IMR-90 (cell line): Measurements from ENCODE around the gene C11orf21. TPM values are rescaled to one million over a fixed set of nuclear protein-coding genes. Genes with fewer than 3 reads are reported as not detected.

Experiments used
- ATAC-seq: fragments of 200-7000 bp; cut with Tn5 transposase; 2 replicates; pipeline ENCODE4 v1.9.1; 2020; ENCODE audit warnings: low read depth, mild to moderate bottlenecking, moderate library complexity
- BruUV-seq: library from RNA; stranded (reverse); fragments of 400-500 nt; replicated peaks from 2 replicates; lab custom pipeline; 2021; lab: Mats Ljungman, UMichigan
- CTCF ChIA-PET: fragments of 300-600 bp; formaldehyde crosslinking; extraction: SDS; loops from one replicate; lab custom pipeline; 2021; ENCODE audit warnings: antibody characterized with exemption; lab: Yijun Ruan, JAX
- POLR2A ChIA-PET: fragments of 300-600 bp; sonication (Branson Sonifier 250); formaldehyde crosslinking; loops from one replicate; lab custom pipeline; 2022; ENCODE audit warnings: antibody characterized with exemption; ENCODE audit not compliant: unreplicated experiment; lab: Charles Lee
- DNase-seq: peaks from one replicate; pipeline ENCODE4 v3.0.0; 2013
- H2AFZ ChIP-seq: replicated peaks from 2 replicates; pipeline ENCODE3; 2013; ENCODE audit warnings: low read length, mild to moderate bottlenecking; ENCODE audit not compliant: poor library complexity
- H2AK5ac ChIP-seq: 2 replicates; pipeline ENCODE4 v1.6.1; 2013; ENCODE audit warnings: low read depth, low read length, inconsistent platforms
- H2AK9ac ChIP-seq: replicated peaks from 2 replicates; pipeline ENCODE3; 2013; ENCODE audit warnings: mild to moderate bottlenecking, low read depth, low read length, moderate library complexity; ENCODE audit not compliant: poor library complexity
- H2BK120ac ChIP-seq: 2 replicates; pipeline ENCODE4 v1.6.1; 2013; ENCODE audit warnings: low read depth, low read length, inconsistent platforms
- H2BK15ac ChIP-seq: 3 replicates; pipeline ENCODE4 v1.6.1; 2013; ENCODE audit warnings: low read depth, low read length, inconsistent platforms
- H2BK20ac ChIP-seq: 2 replicates; pipeline ENCODE4 v1.6.1; 2013; ENCODE audit warnings: low read depth, mild to moderate bottlenecking, inconsistent platforms, low read length, moderate library complexity
- H2BK5ac ChIP-seq: 2 replicates; pipeline ENCODE4 v1.6.1; 2013; ENCODE audit warnings: mild to moderate bottlenecking, low read depth, low read length, inconsistent platforms; ENCODE audit not compliant: poor library complexity, severe bottlenecking
- H3K14ac ChIP-seq: replicated peaks from 2 replicates; pipeline ENCODE4 v1.6.1; 2013; ENCODE audit warnings: low read depth, low read length, inconsistent platforms
- H3K18ac ChIP-seq: 2 replicates; pipeline ENCODE4 v1.6.1; 2013; ENCODE audit warnings: low read depth, low read length, control low read depth
- H3K23ac ChIP-seq: 2 replicates; pipeline ENCODE4 v1.6.1; 2013; ENCODE audit warnings: low read depth, low read length, inconsistent platforms
- H3K27ac ChIP-seq: 2 replicates; pipeline ENCODE4 v1.5.1; 2013; ENCODE audit warnings: mild to moderate bottlenecking, control low read depth, low read length; ENCODE audit not compliant: insufficient read depth
- H3K27me3 ChIP-seq: 2 replicates; pipeline ENCODE4 v1.6.1; 2013; ENCODE audit warnings: low read length; ENCODE audit not compliant: control insufficient read depth, insufficient read depth
- H3K36me3 ChIP-seq: 2 replicates; pipeline ENCODE4 v1.6.1; 2013; ENCODE audit warnings: low read length, mixed read lengths; ENCODE audit not compliant: control insufficient read depth, insufficient read depth
- H3K4ac ChIP-seq: 2 replicates; pipeline ENCODE4 v1.6.1; 2013; ENCODE audit warnings: low read depth, low read length, inconsistent platforms
- H3K4me1 ChIP-seq: 2 replicates; pipeline ENCODE4 v1.6.1; 2013; ENCODE audit warnings: low read length, mixed read lengths; ENCODE audit not compliant: control insufficient read depth, insufficient read depth
- H3K4me2 ChIP-seq: 2 replicates; pipeline ENCODE4 v1.6.1; 2013; ENCODE audit warnings: low read depth, mild to moderate bottlenecking, control low read depth, low read length, moderate library complexity
- H3K4me3 ChIP-seq: 2 replicates; pipeline ENCODE4 v1.5.1; 2013; ENCODE audit warnings: low read depth, mild to moderate bottlenecking, control low read depth, low read length, moderate library complexity; ENCODE audit not compliant: insufficient read depth
- H3K56ac ChIP-seq: 2 replicates; pipeline ENCODE4 v1.6.1; 2013; ENCODE audit warnings: low read length, inconsistent platforms; ENCODE audit not compliant: insufficient read depth; ENCODE audit errors: extremely low read depth
- H3K79me1 ChIP-seq, 2 experiments: 2 replicates each; pipeline ENCODE4 v1.6.1; 2013; ENCODE audit warnings: low read length in 2 of 2, inconsistent platforms in 1 of 2, low read depth in 1 of 2
- H3K9ac ChIP-seq: 2 replicates; pipeline ENCODE4 v1.6.1; 2013; ENCODE audit warnings: low read depth, low read length, control low read depth
- H3K9me1 ChIP-seq: 2 replicates; pipeline ENCODE4 v1.6.1; 2013; ENCODE audit warnings: low read length, inconsistent platforms; ENCODE audit not compliant: insufficient read depth
- H3K9me3 ChIP-seq: 2 replicates; pipeline ENCODE4 v1.6.1; 2013; ENCODE audit warnings: low read length; ENCODE audit not compliant: control insufficient read depth, insufficient read depth
- H4K20me1 ChIP-seq: 2 replicates; pipeline ENCODE4 v1.6.1; 2013; ENCODE audit warnings: low read length, inconsistent platforms; ENCODE audit not compliant: insufficient read depth
- H4K5ac ChIP-seq: 2 replicates; pipeline ENCODE4 v1.6.1; 2013; ENCODE audit warnings: mild to moderate bottlenecking, low read depth, low read length, control low read depth
- H4K8ac ChIP-seq, 2 experiments: 2 replicates each; pipeline ENCODE4 v1.6.1; 2013; ENCODE audit warnings: low read depth in 2 of 2, low read length in 2 of 2, control low read depth in 1 of 2, inconsistent platforms in 1 of 2
- H4K91ac ChIP-seq: 2 replicates; pipeline ENCODE4 v1.6.1; 2013; ENCODE audit warnings: low read depth, low read length, inconsistent platforms; ENCODE audit not compliant: insufficient read depth
- BHLHE40 ChIP-seq: fragments of 150-350 bp; IDR thresholded peaks from 2 replicates; pipeline ENCODE4 v1.6.1; 2016; ENCODE audit warnings: mild to moderate bottlenecking, low read depth, low read length
- CHD1 ChIP-seq: IDR thresholded peaks from 2 replicates; pipeline ENCODE4 v1.6.1; 2012; ENCODE audit warnings: low read depth, low read length, improper control_type of control experiment
- MAZ ChIP-seq: IDR thresholded peaks from 2 replicates; pipeline ENCODE4 v1.6.1; 2012; ENCODE audit warnings: low read depth, mild to moderate bottlenecking, low read length, improper control_type of control experiment, moderate library complexity, borderline replicate concordance
- MXI1 ChIP-seq: IDR thresholded peaks from 2 replicates; pipeline ENCODE4 v1.6.1; 2012; ENCODE audit warnings: low read depth, mild to moderate bottlenecking, low read length, moderate library complexity, borderline replicate concordance
- POLR2A ChIP-seq: IDR thresholded peaks from 2 replicates; pipeline ENCODE4 v1.6.1; 2012; ENCODE audit warnings: mild to moderate bottlenecking, low read depth, low read length
- RAD21 ChIP-seq: IDR thresholded peaks from 2 replicates; pipeline ENCODE4 v1.6.1; 2012; ENCODE audit warnings: low read length, improper control_type of control experiment
- RFX5 ChIP-seq: IDR thresholded peaks from 2 replicates; pipeline ENCODE4 v1.8.0; 2012; ENCODE audit warnings: low read depth, mild to moderate bottlenecking, low read length, moderate library complexity
- SMC3 ChIP-seq: fragments of 150-350 bp; IDR thresholded peaks from 2 replicates; pipeline ENCODE4 v1.6.1; 2016; ENCODE audit warnings: low read depth, mild to moderate bottlenecking, antibody characterized with exemption, low read length, moderate library complexity
- WGBS, 2 experiments: methylation state at CpG; one replicate each; pipeline versions ENCODE4 v1.1.5 to v1.1.7; 2013; ENCODE audit warnings: missing lambda C conversion rate in 2 of 2; ENCODE audit not compliant: insufficient read length in 1 of 2; ENCODE audit errors: extremely low coverage in 2 of 2; 5-methylcytosine and 5-hydroxymethylcytosine counted together
- dilution Hi-C: fragments of 300-500 bp; cut with HindIII; formaldehyde crosslinking; loops from one replicate; pipeline ENCODE4 v1.14.3; 2018; ENCODE audit warnings: low sequenced_read_pairs; ENCODE audit not compliant: unreplicated experiment
- in situ Hi-C: fragments of 300-500 bp; cut with MboI; formaldehyde crosslinking; loops from 3 replicates; pipeline ENCODE4 v1.14.3; 2019; ENCODE audit warnings: low sequenced_read_pairs, inconsistent platforms, mixed read lengths
- intact Hi-C: fragments of 100-400 bp; cut with micrococcal nuclease; formaldehyde crosslinking; loops from 2 replicates; pipeline ENCODE4 v1.10.0; 2022
- polyA plus RNA-seq, 3 experiments: library from polyadenylated mRNA; depleted of rRNA; stranded (reverse); fragments of >200 nt; gene quantifications; 2 replicates each; pipeline ENCODE4 v1.2.3, GENCODE V29; 2012; ENCODE audit warnings: low replicate concordance in 1 of 3
- total RNA-seq: library from RNA; depleted of rRNA; stranded (reverse); fragments of >200 nt; gene quantifications from 2 replicates; pipeline ENCODE4 v1.2.3, GENCODE V29; 2012
- TF ChIP-seq, protein P1 (sequence below): conservative IDR thresholded peaks from 2 replicates; pipeline ENCODE4 v1.5.1; 2012; ENCODE audit warnings: mild to moderate bottlenecking, low read depth, low read length, improper control_type of control experiment

C11orf21 gene
- total and polyA plus RNA-seq, 2 of the 4 experiments (the other 2 are of a cell fraction): not detected

GRCh38 chr11:2305140-2305778 lies 3.5 kb upstream of the C11orf21 start:
- CTCF ChIA-PET: interaction anchor here (0.6 to 4.4 kb wide), 7 partner anchors 10 to 226 kb away, joined by 3 to 73 read pairs (median 3); no protein-coding TSS in a partner anchor
- peak overlapping the region; percentile 81 for H2BK5ac ChIP-seq
- peaks cover 3% of the 10 kb centered on the region; the same call in 1 of the 2 replicates for H4K20me1 ChIP-seq
- H2BK15ac ChIP-seq: 0 out of 3 replicates have a peak overlapping the region, but pooled peaks have one; percentile 64
- no peak overlapping the region for H3K14ac ChIP-seq
- peak overlapping the region; percentile 93 for H2AFZ ChIP-seq
- H4K8ac ChIP-seq: peak overlapping the region; percentile 77 to 91; a peak in 3 of 4 replicates
- peak overlapping the region; percentile 81; the same call in 1 of the 2 replicates for H4K91ac ChIP-seq
- H2BK120ac ChIP-seq: peak overlapping the region; percentile 82; the same call in 1 of the 2 replicates
- POLR2A ChIA-PET: interaction anchor here (0.7 kb wide), 1 partner anchor 117 kb away, joined by 8 read pairs; no protein-coding TSS in a partner anchor
- DNase-seq (peak; percentile 58), ATAC-seq (peak; percentile 82)
- H3K9me3 ChIP-seq: no peaks in the 10 kb centered on the region
- H2BK20ac ChIP-seq: peak overlapping the region; percentile 38; the same call in 1 of the 2 replicates
- no TSS peak for BruUV-seq
- in situ Hi-C loops: no loop called here
- H3K56ac ChIP-seq: no peak overlapping the region
- peaks cover 11% of the 10 kb centered on the region for H3K4me1 ChIP-seq
- no peak overlapping the region for H3K9ac ChIP-seq
- dilution Hi-C loops: no loop called here
- peaks cover 6% of the 10 kb centered on the region for H3K9me1 ChIP-seq
- H3K27ac ChIP-seq: peak overlapping the region; percentile 98; the same call in 1 of the 2 replicates
- peak overlapping the region; percentile 96 for H2AK9ac ChIP-seq
- intact Hi-C loops: loop anchor here (1.0 to 2.0 kb wide), 3 partner anchors 108 to 226 kb away; no protein-coding TSS in a partner anchor
- H3K36me3 ChIP-seq: no peaks in the 10 kb centered on the region
- H3K23ac ChIP-seq: 0 out of 2 replicates have a peak overlapping the region, but pooled peaks have one; percentile 68
- peak overlapping the region; percentile 87 for H3K4ac ChIP-seq
- H3K4me3 ChIP-seq: no peak overlapping the region
- no peaks in the 10 kb centered on the region for H3K79me1 ChIP-seq
- H2AK5ac ChIP-seq: peak overlapping the region; percentile 98
- 7% methylated on average over 6 of the region's 10 CpGs; no CpG with 5 or more reads in 1 of the 2 experiments for WGBS, 2 experiments
- peak overlapping the region; percentile 14; the same call in 1 of the 2 replicates for H3K18ac ChIP-seq
- H3K27me3 ChIP-seq: no peaks in the 10 kb centered on the region
- peak overlapping the region; percentile 82 for H4K5ac ChIP-seq
- H3K4me2 ChIP-seq: peak overlapping the region; percentile 83; the same call in 1 of the 2 replicates
- TF ChIP-seq RFX5 (no peak), RAD21 (peak; percentile 94), MXI1 (no peak), MAZ (peak; percentile 55; the same call in 1 of the 2 replicates), SMC3 (peak; percentile 97), POLR2A (no peak), CHD1 (no peak), BHLHE40 (no peak)
- TF ChIP-seq, protein P1, sequence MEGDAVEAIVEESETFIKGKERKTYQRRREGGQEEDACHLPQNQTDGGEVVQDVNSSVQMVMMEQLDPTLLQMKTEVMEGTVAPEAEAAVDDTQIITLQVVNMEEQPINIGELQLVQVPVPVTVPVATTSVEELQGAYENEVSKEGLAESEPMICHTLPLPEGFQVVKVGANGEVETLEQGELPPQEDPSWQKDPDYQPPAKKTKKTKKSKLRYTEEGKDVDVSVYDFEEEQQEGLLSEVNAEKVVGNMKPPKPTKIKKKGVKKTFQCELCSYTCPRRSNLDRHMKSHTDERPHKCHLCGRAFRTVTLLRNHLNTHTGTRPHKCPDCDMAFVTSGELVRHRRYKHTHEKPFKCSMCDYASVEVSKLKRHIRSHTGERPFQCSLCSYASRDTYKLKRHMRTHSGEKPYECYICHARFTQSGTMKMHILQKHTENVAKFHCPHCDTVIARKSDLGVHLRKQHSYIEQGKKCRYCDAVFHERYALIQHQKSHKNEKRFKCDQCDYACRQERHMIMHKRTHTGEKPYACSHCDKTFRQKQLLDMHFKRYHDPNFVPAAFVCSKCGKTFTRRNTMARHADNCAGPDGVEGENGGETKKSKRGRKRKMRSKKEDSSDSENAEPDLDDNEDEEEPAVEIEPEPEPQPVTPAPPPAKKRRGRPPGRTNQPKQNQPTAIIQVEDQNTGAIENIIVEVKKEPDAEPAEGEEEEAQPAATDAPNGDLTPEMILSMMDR: peak; percentile 88
